GM21528 (cell line): ENCODE results near the gene SNX32.

Source experiments
- ATAC-seq: cut with Tn5 transposase; IDR thresholded peaks from one replicate; pipeline ENCODE4 v1.9.1; 2021; ENCODE audit warnings: mild to moderate bottlenecking, moderate library complexity; ENCODE audit not compliant: unreplicated experiment, low FRiP score

The SNX32 gene

DNA sequence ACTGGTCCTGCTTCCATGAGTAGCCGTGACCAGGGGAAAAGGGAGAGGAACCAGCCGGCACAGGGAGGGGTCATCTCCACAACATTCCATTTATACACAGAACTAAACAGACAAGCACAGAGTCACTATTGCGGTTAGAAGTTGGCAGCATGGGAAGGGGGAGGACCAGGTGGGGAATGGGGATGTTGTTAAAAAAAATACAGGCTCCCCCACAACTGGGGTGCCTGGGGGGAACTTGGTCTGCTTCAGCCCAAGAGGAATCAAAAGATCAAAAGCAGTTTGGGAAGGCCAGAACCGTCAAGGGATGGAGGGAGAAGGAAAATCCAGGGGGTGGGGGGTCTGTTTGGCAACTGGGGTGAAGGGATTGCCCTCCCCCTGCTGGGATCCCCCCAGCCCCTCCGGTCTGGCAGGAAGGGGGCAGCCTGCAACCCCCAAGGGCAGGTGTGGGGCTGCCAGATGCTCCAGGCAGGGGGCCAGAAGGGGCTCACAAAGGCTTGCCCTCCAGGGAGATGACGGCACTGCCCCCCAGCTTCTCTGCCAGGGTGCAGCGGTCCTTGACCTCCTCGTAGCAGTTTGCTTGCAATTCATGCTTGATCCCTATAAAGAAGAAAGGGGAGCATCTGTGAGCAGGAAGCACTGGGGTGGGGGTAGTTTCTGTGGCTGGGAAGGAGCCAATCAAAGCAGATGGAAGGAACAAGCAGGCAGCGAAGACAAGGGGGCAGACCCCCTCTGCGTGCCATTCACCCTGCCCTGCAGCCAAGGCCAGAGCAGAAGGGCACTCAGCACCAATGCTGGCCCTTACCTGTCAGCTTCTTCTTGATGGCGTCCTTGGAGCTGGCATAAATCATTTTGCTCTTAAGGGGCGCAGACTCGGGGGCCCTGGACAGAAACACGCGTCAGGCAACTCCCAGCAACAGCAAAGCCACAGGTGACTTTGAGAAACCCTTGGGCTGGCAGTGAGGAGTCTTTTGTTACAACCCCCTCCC, 21.4 kb downstream of the SNX32 start:
- no peak for ATAC-seq

DNA sequence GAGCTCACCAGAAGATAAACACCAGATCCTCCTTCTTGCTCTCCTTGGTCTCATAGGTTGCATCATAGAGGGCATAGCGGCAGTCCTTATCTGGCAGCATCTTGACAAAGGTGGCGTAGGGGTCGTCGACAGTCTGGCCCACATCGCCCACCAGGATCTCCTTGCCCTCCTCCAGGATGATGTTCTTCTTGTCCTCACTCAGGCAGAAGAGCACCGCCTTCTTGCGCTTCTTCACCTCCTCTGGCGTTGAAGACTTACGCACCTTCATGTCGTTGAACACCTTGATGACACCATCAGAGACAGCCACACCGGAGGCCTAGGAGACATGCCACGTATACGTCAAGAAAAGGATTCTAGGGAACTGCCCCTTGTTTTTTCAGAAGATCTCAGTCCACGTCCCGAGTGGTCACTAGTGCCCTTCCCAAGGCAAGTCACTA, 22.2 kb downstream of the SNX32 start:
- no peak for ATAC-seq

DNA sequence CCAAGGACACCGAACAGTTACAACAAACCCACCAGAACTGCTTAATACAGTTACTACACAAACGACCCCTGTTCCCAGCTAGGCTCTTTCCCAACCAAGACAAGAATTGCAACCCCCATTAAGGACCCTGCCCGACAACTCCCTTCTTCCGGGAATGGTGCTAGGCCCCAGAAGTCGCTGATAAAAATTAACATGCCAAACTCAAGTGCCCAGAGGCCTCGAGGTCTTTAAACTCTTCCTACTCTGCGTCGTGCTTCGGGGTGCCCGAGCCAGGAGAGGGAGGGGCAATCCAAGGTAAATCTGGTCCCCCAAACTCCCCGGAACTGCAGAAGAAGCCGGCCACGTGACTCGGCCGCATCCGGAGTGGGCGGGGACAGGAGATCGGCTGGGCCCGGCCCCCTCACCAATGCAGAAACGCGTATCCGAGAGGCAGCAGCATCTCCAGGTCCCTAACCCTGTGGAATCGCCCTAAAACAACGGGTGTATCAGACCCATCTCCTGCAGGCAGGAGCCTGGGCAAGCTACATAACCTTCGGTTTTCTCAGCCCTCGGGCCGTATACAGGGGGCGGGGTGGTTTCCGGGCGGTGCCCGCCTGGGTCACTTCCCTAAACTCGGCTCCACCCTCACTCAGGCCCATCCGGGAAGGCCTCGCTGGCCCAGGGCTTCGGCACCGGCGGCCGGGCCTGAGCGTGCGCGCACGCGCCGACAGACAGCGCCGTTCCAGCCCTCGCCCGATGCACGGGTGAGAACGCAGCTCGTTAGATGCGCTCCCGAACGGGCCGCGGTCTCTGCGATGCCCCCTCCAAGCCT, 23.1 kb downstream of the SNX32 start:
- ATAC-seq: peak; percentile 32

DNA sequence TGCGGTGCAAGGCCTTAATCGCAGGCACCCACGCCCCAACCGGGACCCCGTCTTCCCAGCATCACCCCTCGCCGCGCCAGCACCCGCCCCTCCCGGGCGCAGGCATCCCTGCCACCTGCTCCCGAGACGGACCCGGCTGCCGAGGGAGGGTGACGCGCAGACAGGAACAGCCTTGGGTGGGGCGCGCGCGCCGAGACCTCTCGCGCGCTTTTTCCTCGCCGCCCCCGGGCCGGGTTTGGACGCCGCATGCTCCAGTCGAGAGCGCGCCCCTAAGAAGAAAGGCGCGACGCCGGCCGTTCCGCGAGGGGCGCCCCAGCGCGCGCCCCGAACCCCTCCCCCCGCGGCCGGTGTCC, 23.7 kb downstream of the SNX32 start:
- ATAC-seq: peak; percentile 3

DNA sequence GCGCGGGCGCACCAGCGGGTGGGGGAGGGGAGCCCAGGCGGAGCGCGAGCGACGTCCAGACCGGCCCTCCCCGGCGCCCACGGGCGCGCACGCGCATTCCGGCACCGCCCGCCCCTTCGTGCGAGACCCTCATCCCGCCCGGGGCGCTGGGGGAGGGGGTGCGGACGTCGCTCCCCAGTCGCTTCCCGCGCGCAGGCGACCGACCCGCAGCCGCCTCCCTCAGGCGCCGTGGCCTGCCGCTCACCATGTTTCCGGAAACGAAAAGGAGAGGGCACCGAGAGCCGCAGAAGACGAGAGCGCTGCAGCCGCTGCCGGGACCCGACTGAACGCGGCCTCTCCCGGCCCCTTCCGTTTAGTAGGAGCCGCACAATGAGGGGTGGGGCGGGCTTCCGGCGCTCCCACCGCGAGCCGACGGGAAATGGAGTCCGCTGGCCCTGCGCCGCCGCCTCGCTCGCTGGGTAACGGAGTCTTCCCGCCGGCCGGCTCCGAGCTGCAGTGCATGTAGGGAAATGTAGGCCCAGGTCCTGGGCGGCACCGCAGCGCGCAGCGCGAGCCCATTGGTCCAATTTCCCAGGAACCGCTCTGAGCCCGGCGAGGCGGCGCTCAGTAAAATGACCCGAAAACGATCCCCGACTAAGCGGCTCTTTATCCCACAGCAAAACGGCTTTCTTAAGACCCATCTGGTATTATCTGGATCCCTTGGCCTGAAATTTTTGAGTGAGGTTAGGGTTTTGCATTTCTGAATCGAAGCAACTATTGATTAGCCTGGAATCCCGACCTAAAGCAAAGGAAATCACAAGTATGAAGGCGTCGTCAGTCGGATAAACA, 24.3 kb downstream of the SNX32 start, which contains the start of gene CFL1:
Gene CFL1, minus strand, starts transcription at position 328 of the 828 bp plus-strand sequence. Its CDS starts 81 bp downstream, at position 247.
- ATAC-seq: peak; percentile 46

DNA sequence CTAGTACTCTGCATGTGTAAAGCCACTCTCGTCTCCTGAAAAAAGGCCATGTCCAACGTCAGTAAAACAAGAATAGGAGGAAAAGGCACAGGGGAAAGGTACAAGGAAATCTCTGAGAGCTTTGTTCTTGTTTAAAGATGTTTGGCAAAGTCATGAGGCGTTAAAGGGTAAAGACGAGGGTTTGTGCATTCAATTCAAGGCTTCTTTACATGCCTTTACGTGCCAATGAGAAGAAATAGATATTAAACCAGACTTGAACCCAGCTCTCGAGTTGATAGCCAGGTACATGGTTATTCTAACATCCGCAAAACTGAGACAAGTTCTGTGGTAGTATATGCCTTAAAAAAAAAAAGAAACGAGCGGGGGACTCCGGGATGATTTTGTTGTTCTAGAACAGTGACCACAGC, 24.9 kb downstream of the SNX32 start:
- ATAC-seq: no peak

DNA sequence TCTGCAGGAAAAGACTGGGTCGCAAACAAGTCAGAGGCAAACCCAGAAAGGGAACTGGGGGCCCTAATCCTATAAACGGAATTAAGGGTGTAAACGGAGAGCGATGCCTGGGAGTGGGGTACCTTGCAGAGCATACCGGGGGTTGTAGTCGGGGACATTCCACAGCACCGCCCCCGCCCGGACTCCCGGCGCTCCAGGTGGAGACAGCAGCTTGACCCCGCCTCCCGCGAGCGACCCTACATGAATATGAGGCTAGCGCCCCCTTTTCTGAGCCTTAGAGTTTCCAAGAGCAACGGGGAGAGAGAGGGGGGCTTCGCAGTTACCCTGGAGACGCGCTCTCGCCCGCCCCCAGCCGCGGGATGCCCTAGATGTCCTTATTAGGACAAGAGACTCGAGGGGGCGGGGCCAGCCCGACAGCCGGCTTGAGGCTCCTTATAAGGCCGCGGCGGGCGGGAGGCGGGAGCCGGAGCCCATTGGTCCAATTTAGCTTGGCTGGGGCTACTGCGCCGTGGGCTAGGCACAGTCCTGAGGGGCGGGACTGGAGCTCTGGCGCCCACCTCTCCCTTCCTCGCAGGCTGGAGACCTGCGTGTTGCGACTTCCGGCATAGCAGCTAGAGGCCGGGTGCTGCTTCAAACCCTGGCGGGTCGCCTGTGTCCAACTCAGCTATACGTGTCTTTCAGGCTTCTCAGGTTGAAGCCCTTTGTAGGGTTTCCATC, 25.5 kb downstream of the SNX32 start:
- peak; percentile 51 for ATAC-seq

DNA sequence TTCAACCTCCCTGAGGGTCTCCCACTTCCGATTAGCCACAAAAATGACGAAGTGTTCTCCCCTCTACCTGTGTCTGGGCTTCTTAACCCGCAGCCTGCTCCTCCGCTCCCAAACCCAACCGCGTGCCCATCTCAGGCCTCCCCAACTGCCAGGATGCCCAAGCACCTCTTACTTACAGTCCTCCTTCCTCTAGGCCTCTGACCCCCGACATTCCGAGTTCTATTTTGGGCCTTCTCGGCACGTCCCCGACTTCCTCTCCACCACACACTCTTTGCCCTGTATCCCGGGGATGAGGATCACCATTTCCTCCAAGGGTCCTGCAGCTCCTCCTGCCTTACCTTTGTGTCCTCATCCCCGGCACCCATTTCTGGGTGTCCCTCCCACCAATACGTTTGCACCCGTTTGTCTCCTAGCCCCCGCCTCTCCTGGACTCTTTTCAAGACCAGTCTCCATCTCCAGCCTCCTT, 26.1 kb downstream of the SNX32 start:
- no peak for ATAC-seq

DNA sequence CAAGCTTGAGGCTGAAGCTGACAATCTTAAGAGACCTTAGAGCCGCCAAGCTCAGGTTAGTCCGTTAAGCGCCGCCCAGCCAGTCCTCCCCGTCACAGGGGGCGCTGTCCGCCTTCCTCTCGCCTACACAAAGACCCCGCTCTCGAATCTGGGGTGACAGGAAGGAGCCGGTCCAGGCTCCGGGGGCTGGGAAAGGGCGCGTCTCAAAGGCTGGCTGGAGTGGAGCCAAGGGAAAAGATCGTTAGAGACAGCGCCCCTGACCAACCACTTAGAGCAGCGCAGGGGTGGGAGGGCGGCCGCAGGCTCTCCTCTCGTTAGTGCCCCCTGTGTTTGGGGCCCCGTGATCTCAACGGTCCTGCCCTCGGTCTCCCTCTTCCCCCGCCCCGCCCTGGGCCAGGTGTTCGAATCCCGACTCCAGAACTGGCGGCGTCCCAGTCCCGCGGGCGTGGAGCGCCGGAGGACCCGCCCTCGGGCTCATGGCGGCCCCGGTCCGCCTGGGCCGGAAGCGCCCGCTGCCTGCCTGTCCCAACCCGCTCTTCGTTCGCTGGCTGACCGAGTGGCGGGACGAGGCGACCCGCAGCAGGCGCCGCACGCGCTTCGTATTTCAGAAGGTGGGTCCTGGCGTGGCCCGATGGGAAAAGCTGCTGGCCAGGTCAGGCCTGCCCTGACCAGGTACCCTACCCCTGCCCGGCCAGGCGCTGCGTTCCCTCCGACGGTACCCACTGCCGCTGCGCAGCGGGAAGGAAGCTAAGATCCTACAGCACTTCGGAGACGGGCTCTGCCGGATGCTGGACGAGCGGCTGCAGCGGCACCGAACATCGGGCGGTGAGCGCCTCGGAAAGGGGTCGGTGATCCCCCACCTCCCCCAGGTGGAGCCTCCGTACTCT, 26.8 kb downstream of the SNX32 start, which contains the start of gene MUS81:
Gene MUS81, plus strand, starts transcription at position 156 of the 887 bp plus-strand sequence. Its CDS starts 321 bp downstream, at position 477.
- no peak for ATAC-seq

DNA sequence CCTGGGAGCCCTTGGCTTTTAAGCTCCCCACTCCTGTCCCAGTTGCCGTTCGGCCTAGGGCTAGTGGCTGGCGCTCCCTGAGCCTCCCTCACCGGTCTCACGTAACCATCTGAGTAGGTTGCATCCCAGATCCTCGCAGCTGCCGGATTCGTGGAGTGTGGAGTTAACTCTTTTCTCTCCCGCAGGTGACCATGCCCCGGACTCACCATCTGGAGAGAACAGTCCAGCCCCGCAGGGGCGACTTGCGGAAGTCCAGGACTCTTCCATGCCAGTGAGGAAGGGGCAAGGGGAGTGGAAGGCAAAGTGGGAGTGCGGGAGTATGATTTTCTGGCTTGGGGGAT, 27.4 kb downstream of the SNX32 start:
- ATAC-seq: no peak

DNA sequence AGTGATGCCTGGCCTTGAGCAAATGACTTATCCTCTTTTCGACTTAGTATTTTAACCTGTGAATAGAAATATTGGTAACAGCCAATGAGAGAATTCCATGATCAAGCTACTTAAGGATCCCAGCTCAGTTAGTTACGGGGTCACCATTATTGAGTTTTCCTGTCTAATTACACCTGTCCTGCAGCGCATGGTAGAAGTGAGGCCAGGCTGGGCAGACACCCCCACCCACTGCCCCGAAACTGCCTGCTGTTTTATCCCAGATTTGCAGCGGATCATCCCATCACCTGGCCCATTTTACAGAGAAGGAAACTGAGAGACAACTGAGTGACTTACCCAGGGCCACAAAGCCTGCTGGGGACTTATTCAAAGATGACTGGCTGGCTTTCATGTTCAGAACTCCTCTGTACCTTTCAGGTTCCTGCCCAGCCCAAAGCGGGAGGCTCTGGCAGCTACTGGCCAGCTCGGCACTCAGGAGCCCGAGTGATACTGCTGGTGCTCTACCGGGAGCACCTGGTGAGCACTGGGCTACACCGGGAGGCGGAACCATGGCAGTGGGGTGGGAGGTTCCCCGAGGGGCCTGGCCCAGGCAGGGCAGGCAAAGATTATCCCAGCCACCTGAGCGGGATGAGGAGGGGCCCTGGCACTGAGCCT, 27.9 kb downstream of the SNX32 start:
- no peak for ATAC-seq

DNA sequence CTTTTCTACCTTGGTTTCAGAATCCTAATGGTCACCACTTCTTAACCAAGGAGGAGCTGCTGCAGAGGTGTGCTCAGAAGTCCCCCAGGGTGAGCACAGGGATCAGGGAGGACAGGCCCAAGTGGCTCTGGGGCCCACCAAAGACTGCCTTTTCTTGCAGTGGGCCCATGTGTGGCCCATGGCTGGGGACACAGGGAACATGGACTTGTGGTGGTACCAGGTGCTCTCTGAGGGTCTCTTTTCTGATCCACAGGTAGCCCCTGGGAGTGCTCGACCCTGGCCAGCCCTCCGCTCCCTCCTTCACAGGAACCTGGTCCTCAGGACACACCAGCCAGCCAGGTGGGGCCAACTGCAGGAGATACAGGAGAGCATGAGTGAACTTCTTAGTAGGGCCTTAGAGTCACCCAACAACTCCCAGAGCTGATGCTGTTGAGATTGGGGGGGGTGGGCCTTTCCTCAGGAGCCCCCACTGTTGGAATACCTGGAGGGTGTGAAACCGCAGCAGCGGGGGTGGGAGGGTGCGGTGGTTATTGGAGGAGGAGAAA, 28.5 kb downstream of the SNX32 start:
- ATAC-seq: no peak

DNA sequence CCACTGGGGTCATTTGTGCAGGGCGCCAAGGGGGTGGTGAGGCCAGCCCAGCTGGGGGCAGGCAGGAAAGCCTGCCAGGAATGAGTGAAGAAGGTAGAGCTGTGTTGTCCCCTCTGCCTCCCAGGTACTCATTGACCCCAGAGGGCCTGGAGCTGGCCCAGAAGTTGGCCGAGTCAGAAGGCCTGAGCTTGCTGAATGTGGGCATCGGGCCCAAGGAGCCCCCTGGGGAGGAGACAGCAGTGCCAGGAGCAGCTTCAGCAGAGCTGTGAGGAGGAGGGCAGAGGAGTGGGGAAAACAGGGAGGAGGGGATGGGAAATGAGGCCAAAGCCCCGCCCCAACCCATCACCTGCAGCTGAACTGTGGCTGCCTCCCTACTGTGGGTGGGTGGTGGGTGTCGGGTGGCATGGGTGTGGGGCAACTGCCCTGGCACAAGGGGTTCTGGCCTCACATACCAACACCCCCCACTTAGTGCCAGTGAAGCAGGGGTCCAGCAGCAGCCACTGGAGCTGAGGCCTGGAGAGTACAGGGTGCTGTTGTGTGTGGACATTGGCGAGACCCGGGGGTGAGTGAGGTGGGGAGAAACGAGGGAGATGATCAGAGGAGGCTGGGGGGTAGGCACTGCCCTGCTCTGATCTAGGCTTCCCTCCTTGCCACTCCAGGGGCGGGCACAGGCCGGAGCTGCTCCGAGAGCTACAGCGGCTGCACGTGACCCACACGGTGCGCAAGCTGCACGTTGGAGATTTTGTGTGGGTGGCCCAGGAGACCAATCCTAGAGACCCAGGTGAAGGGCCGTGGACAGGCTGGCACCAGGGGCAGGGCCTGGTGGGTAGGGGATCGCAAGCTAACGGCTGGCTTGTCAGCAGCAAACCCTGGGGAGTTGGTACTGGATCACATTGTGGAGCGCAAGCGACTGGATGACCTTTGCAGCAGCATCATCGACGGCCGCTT, 29.5 kb downstream of the SNX32 start:
- ATAC-seq: no peak

DNA sequence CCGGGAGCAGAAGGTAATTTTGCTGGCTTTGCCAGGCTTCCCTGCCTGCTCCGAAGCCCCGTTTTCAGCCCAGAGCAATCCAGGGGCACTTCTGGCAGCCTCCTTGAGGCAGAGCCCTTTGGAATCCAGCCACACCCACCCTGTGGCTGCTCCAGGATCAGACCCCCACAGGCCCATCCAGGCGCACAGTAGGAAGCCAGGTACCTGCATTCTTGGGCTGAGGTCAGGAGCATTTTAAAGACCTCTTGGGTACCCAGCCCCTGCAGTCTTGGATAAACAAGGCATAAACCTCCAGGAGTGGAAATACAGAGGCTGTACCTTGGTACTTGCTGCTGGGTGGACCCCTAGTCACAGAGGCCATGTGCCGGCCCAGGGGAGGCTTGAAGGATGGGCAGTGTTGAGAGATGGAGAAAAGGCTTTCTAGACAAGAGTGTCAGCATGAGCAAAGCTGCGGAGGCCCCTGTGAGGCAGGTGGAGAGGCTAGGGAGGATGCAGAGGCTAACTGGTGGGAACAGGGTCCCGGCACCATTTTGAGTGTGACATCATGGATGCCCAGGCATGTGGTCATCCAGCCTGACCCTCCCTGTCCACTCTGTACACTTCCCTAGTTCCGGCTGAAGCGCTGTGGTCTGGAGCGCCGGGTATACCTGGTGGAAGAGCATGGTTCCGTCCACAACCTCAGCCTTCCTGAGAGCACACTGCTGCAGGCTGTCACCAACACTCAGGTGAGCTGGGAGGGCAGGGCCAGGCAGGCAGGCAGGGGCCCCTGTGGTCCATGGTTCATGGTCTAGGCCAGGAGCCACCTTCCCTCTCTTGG, 30.3 kb downstream of the SNX32 start:
- ATAC-seq: no peak

DNA sequence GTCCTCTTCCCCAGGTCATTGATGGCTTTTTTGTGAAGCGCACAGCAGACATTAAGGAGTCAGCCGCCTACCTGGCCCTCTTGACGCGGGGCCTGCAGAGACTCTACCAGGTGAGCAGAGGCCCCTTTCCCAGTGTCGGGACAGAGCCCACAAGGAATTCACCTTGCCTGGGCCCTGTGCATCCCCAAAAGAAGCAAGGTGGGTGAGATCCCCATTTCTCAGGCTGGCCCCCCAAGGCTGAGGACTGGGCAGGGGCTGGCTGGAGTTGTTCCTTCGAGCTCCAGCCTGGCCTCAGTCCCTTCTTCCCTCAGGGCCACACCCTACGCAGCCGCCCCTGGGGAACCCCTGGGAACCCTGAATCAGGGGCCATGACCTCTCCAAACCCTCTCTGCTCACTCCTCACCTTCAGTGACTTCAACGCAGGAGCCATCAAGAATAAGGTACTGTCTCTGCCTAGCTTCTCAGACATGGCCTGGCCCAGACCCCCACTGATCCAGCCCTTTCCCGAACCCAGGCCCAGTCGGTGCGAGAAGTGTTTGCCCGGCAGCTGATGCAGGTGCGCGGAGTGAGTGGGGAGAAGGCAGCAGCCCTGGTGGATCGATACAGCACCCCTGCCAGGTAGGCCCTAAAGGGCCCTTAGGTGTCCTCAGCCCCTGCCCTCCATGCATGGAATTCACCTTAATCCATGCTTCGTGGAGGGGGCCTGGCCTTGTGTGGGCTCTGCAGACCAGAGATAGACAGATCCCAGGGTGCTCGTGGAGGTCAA, 31.1 kb downstream of the SNX32 start:
- no peak for ATAC-seq
